Lower leg skin (tissue), 3 donors: ENCODE results near the gene RTBDN.

Experiments used
- POLR2A ChIP-seq, 2 donors: fragments of 450-650 bp; IDR thresholded peaks; one replicate each; pipeline ENCODE4 v1.6.1; 2016 to 2017; ENCODE audit warnings: antibody characterized with exemption in 2 of 2, mild to moderate bottlenecking in 1 of 2, moderate library complexity in 1 of 2
- TF ChIP-seq, protein P1 (sequence below), 3 donors: fragments of 450-650 bp; IDR thresholded peaks; one replicate each; pipeline ENCODE4 v1.5.1; 2016; ENCODE audit warnings: antibody characterized with exemption in 3 of 3, mild to moderate bottlenecking in 3 of 3, moderate library complexity in 2 of 3

GRCh38 chr19:12825254-12826131, 8.9 kb downstream of the RTBDN start:
- TF ChIP-seq, protein P1, sequence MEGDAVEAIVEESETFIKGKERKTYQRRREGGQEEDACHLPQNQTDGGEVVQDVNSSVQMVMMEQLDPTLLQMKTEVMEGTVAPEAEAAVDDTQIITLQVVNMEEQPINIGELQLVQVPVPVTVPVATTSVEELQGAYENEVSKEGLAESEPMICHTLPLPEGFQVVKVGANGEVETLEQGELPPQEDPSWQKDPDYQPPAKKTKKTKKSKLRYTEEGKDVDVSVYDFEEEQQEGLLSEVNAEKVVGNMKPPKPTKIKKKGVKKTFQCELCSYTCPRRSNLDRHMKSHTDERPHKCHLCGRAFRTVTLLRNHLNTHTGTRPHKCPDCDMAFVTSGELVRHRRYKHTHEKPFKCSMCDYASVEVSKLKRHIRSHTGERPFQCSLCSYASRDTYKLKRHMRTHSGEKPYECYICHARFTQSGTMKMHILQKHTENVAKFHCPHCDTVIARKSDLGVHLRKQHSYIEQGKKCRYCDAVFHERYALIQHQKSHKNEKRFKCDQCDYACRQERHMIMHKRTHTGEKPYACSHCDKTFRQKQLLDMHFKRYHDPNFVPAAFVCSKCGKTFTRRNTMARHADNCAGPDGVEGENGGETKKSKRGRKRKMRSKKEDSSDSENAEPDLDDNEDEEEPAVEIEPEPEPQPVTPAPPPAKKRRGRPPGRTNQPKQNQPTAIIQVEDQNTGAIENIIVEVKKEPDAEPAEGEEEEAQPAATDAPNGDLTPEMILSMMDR (IDR thresholded peaks at IDR 0.05): no peak
- no peak for TF ChIP-seq POLR2A (IDR thresholded peaks at IDR 0.05)
